Uterus (tissue), 2 donors: ENCODE data around the gene ZMAT5.

Source experiments
- CTCF ChIP-seq, 4 experiments: fragments of 200-600 bp in 2 of 4; fragments of 450-650 bp in 2 of 4; sonication (generic) in 2 of 4; IDR thresholded peaks; one replicate each; pipeline ENCODE4 v1.5.1; 2016 to 2019; ENCODE audit warnings: antibody characterized with exemption in 4 of 4, mild to moderate bottlenecking in 2 of 4, moderate library complexity in 1 of 4
- POLR2A ChIP-seq, 2 donors: fragments of 450-650 bp; IDR thresholded peaks; one replicate each; pipeline ENCODE4 v1.6.1; 2016; ENCODE audit warnings: antibody characterized with exemption in 2 of 2, mild to moderate bottlenecking in 1 of 2, moderate library complexity in 1 of 2

GRCh38 chr22:29753808-29754657 lies 12.8 kb downstream of the ZMAT5 start:
- TF ChIP-seq POLR2A (IDR thresholded peaks at IDR 0.05) (no peak), CTCF (IDR thresholded peaks at IDR 0.05) (no peak)
